ENCODE results near the gene SNAI3. TPM values are rescaled to one million over a fixed set of nuclear protein-coding genes. Genes with fewer than 3 reads are reported as not detected.

The SNAI3 gene
- total and polyA plus RNA-seq, 7 experiments from 2014 or later = 2.7 to 13.5 (median 6.5) TPM

DNA sequence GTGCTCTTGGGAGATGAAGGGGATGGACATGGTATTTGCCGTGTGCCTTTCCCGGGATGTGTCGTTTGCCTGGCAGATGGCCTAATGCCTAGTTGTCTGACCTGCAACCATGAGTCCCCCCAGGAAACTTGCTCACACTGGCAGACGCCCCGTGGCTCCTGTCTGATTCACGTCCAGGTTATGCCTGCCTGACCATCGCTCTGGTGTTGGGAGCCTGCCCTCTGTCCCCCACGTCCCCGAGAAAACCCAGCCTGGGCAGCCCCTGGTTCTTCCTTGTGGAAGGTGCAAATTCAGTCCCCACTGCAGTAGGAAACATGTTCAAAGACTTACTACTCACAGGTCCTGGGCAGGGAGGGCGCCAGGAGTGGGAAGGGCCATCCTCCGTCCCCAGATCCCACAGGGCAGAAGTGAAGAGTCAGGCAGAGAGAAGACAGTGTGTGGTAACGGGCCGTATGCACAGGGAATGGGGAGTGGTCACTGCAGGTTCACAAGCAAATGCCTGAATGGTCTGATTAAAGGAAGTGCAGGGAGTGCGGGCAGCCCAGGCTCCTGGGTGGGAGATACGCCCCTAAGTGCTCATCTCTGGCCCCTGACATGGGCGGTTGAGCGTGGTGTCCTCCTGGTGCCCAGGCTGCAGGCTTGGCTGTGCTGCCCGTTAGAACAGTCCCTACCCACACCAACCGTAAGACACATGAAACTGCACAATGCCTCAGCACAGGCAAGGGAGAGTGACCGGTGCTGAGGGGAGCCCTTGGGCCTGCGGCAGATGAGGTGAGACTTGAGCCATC lies 4.2 kb upstream of the SNAI3 start:
- Mint-ChIP-seq H3K4me3 (peak overlapping the region; percentile 42 to 80 (median 60)), H3K27me3 (no peaks in the 10 kb centered on the region), H3K27ac (peak overlapping the region; percentile 72 to 94 (median 85)), H3K36me3 (peaks cover 0 to 2% (median 0%) of the 10 kb centered on the region in 5 donors), H3K9me3 (peaks cover 0 to 6% (median 0%) of the 10 kb centered on the region in 11 donors), H3K4me1 (peaks cover 17 to 59% (median 53%) of the 10 kb centered on the region in 7 donors)
- no peaks in the 10 kb centered on the region for H3K9me3 ChIP-seq (ENCODE audit: control insufficient read depth in 2 of 3, low read length in 3 of 3)
- no peaks in the 10 kb centered on the region for H3K27me3 ChIP-seq (ENCODE audit: control insufficient read depth in 2 of 2, insufficient read depth in 2 of 2, low read length in 2 of 2)
- intact Hi-C loops (cut with micrococcal nuclease) = no loop called here
- ATAC-seq = no peak
- peaks cover 23 to 46% of the 10 kb centered on the region in 2 donors for H3K4me1 ChIP-seq (ENCODE audit: control insufficient read depth in 2 of 2, insufficient read depth in 2 of 2, low read length in 2 of 2)
- no peak overlapping the region for H3K4me3 ChIP-seq (ENCODE audit: low read length)
- H3K36me3 ChIP-seq (ENCODE audit: control insufficient read depth in 2 of 3, insufficient read depth in 3 of 3, low read length in 3 of 3) = peaks cover 0 to 5% (median 0%) of the 10 kb centered on the region in 3 experiments
- CTCF ChIA-PET = interaction anchor here (1.1 to 1.2 kb wide), 2 partner anchors 10 kb away, joined by 3 read pairs; no protein-coding TSS in a partner anchor
- no peak for DNase-seq
- POLR2A ChIA-PET = interaction anchor here (10.2 kb wide), 1 partner anchor 10 kb away, joined by 134 read pairs; no protein-coding TSS in a partner anchor
- H3K27ac ChIP-seq (ENCODE audit: low read depth, low read length) = peak overlapping the region; percentile 58

DNA sequence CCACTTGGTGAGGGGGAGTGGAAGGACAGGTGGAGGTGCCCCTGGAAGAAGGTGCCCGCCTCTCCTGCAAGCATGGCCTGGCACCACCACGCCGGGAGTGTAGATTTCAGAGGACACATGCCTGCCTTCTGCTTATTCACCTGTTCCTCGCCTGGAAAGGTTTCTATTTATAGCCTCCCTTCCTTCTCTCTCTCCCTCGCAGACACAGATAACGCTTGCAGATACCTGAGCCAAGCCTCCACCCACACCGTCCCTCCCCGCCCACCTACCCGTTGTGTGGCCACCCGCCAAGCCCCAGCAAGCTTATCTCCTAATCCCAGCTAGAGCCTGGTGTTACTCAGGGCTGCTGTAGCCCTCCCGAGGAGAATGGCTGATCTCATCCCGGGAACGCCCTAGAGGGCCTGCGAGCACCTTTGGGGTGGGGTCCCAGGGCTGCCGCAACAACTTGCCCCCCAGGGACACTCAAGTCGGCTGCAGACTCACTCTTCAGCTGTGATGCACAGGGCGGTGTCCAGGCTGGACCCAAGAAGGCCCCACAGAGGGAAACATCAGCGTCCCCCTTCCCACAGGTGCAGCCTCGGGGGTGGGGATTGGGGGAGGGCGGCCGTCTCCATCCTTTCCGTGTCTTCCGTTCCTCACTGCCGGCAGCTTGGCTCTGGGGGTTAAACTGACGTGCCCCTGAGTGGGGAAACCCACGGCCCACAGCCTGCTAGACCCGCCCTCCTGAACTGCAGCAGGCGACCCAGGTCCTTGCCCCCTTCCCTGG lies 1.9 kb upstream of the SNAI3 start:
- Mint-ChIP-seq H3K27ac (peak overlapping the region in 3 of 9 donors; percentile 10 to 90 (median 77)), H3K36me3 (peaks cover 0 to 7% (median 0%) of the 10 kb centered on the region in 5 donors), H3K4me3 (peak overlapping the region in 6 of 10 donors; percentile 8 to 39 (median 18)), H3K27me3 (no peaks in the 10 kb centered on the region), H3K9me3 (peaks cover 0 to 6% (median 0%) of the 10 kb centered on the region in 11 donors), H3K4me1 (peaks cover 16 to 76% (median 62%) of the 10 kb centered on the region in 7 donors)
- POLR2A ChIA-PET = interaction anchor here (0.5 to 10.2 kb wide), 3 partner anchors 13 to 51 kb away, joined by 3 to 134 read pairs (median 8); partner anchors contain the start of genes CTU2 and RNF166
- intact Hi-C loops (cut with micrococcal nuclease) = loop anchor here (5.0 to 10.0 kb wide), 2 partner anchors 114 to 233 kb away; partner anchors contain the start of genes CDT1 (in 1 of the 2) and ZFPM1 (in 1 of the 2)
- no peak for ATAC-seq
- Histone ChIP-seq H3K4me1 (ENCODE audit: control insufficient read depth in 2 of 2, insufficient read depth in 2 of 2, low read length in 2 of 2) (peaks cover 29 to 54% of the 10 kb centered on the region in 2 donors), H3K27ac (ENCODE audit: low read depth, low read length) (no peak overlapping the region), H3K4me3 (ENCODE audit: low read length) (no peak overlapping the region), H3K9me3 (ENCODE audit: control insufficient read depth in 2 of 3, low read length in 3 of 3) (no peaks in the 10 kb centered on the region), H3K27me3 (ENCODE audit: control insufficient read depth in 2 of 2, insufficient read depth in 2 of 2, low read length in 2 of 2) (no peaks in the 10 kb centered on the region), H3K36me3 (ENCODE audit: control insufficient read depth in 2 of 3, insufficient read depth in 3 of 3, low read length in 3 of 3) (no peaks in the 10 kb centered on the region)
- CTCF ChIA-PET = no interaction called here
- no peak for DNase-seq

GRCh38 chr16:88687676-88688012 lies 1.3 kb upstream of the SNAI3 start:
- H3K4me1 Mint-ChIP-seq = peaks cover 13 to 76% (median 59%) of the 10 kb centered on the region in 7 donors
- H3K27me3 Mint-ChIP-seq = no peaks in the 10 kb centered on the region
- Histone ChIP-seq H3K36me3 (ENCODE audit: control insufficient read depth in 2 of 3, insufficient read depth in 3 of 3, low read length in 3 of 3) (no peaks in the 10 kb centered on the region), H3K27ac (ENCODE audit: low read depth, low read length) (no peak overlapping the region), H3K4me3 (ENCODE audit: low read length) (no peak overlapping the region), H3K9me3 (ENCODE audit: control insufficient read depth in 2 of 3, low read length in 3 of 3) (no peaks in the 10 kb centered on the region), H3K27me3 (ENCODE audit: control insufficient read depth in 2 of 2, insufficient read depth in 2 of 2, low read length in 2 of 2) (no peaks in the 10 kb centered on the region), H3K4me1 (ENCODE audit: control insufficient read depth in 2 of 2, insufficient read depth in 2 of 2, low read length in 2 of 2) (peaks cover 24 to 49% of the 10 kb centered on the region in 2 donors)
- H3K27ac Mint-ChIP-seq = no peak overlapping the region
- H3K36me3 Mint-ChIP-seq = peaks cover 0 to 7% (median 0%) of the 10 kb centered on the region in 5 donors
- DNase-seq = no peak
- H3K4me3 Mint-ChIP-seq = peak overlapping the region in 3 of 10 donors; percentile 33 to 87 (median 39)
- ATAC-seq = no peak
- ChIA-PET CTCF (interaction anchor here (3.7 kb wide), 1 partner anchor 13 kb away, joined by 17 read pairs; no protein-coding TSS in a partner anchor), POLR2A (interaction anchor here (1.0 to 10.2 kb wide), 3 partner anchors 13 to 35 kb away, joined by 4 to 134 read pairs (median 8); partner anchors contain the start of genes CTU2 and RNF166)
- intact Hi-C loops (cut with micrococcal nuclease) = loop anchor here (2.0 to 10.0 kb wide), 3 partner anchors 115 to 235 kb away; partner anchors contain the start of genes ZFPM1 (in 2 of the 2) and CDT1 (in 1 of the 2)
- H3K9me3 Mint-ChIP-seq = peaks cover 0 to 6% (median 0%) of the 10 kb centered on the region in 11 donors

DNA sequence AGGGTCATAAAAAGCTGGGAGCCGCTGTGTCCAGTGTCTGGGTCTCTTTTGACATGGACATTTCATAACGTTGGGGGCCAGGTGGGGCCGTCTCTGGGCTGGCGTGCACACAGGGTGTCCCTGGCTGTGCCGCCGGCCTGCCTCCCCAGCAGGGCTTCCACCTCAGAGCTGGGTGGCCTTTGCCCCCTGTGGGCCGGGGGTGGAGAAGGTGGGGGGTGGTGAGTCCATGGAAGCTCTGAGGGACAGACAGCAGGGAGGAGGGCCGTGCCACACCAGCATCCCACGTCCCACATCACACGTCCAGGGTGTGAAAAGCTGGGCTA lies 908 bp upstream of the SNAI3 start:
- Mint-ChIP-seq H3K27me3 (no peaks in the 10 kb centered on the region), H3K9me3 (peaks cover 0 to 6% (median 0%) of the 10 kb centered on the region in 11 donors), H3K4me3 (peak overlapping the region in 8 of 10 donors; percentile 25 to 87 (median 74)), H3K4me1 (peaks cover 17 to 76% (median 58%) of the 10 kb centered on the region in 7 donors), H3K36me3 (peaks cover 0 to 9% (median 0%) of the 10 kb centered on the region in 5 donors), H3K27ac (no peak overlapping the region)
- ChIA-PET CTCF (interaction anchor here (3.7 kb wide), 1 partner anchor 14 kb away, joined by 17 read pairs; no protein-coding TSS in a partner anchor), POLR2A (interaction anchor here (1.0 to 10.2 kb wide), 4 partner anchors 9 to 34 kb away, joined by 4 to 134 read pairs (median 6); partner anchors contain the start of genes CTU2 and RNF166)
- no peak for DNase-seq
- H3K27ac ChIP-seq (ENCODE audit: low read depth, low read length) = no peak overlapping the region
- intact Hi-C loops (cut with micrococcal nuclease) = loop anchor here (2.0 to 10.0 kb wide), 3 partner anchors 115 to 234 kb away; partner anchors contain the start of genes ZFPM1 (in 2 of the 2) and CDT1 (in 1 of the 2)
- no peaks in the 10 kb centered on the region for H3K27me3 ChIP-seq (ENCODE audit: control insufficient read depth in 2 of 2, insufficient read depth in 2 of 2, low read length in 2 of 2)
- no peak for ATAC-seq
- H3K4me3 ChIP-seq (ENCODE audit: low read length) = no peak overlapping the region
- no peaks in the 10 kb centered on the region for H3K9me3 ChIP-seq (ENCODE audit: control insufficient read depth in 2 of 3, low read length in 3 of 3)
- H3K36me3 ChIP-seq (ENCODE audit: control insufficient read depth in 2 of 3, insufficient read depth in 3 of 3, low read length in 3 of 3) = no peaks in the 10 kb centered on the region
- peaks cover 22 to 48% of the 10 kb centered on the region in 2 donors for H3K4me1 ChIP-seq (ENCODE audit: control insufficient read depth in 2 of 2, insufficient read depth in 2 of 2, low read length in 2 of 2)

GRCh38 chr16:88686062-88686438 lies 257 bp downstream of the SNAI3 start:
- ChIA-PET POLR2A (interaction anchor here (1.3 to 10.2 kb wide), 4 partner anchors 10 to 19 kb away, joined by 4 to 134 read pairs (median 10); partner anchors contain the start of genes CTU2 and RNF166), CTCF (interaction anchor here (3.7 kb wide), 1 partner anchor 15 kb away, joined by 17 read pairs; no protein-coding TSS in a partner anchor)
- H3K4me1 ChIP-seq (ENCODE audit: control insufficient read depth in 2 of 2, insufficient read depth in 2 of 2, low read length in 2 of 2) = peaks cover 21 to 48% of the 10 kb centered on the region in 2 donors
- no peaks in the 10 kb centered on the region for H3K9me3 ChIP-seq (ENCODE audit: control insufficient read depth in 2 of 3, low read length in 3 of 3)
- peaks cover 0 to 10% (median 0%) of the 10 kb centered on the region in 5 donors for H3K36me3 Mint-ChIP-seq
- H3K36me3 ChIP-seq (ENCODE audit: control insufficient read depth in 2 of 3, insufficient read depth in 3 of 3, low read length in 3 of 3) = peaks cover 0 to under 1% (median 0%) of the 10 kb centered on the region in 3 experiments
- peak overlapping the region in 5 of 9 donors; percentile 45 to 81 (median 67) for H3K27ac Mint-ChIP-seq
- peaks cover 0 to 6% (median 0%) of the 10 kb centered on the region in 11 donors for H3K9me3 Mint-ChIP-seq
- H3K4me1 Mint-ChIP-seq = peaks cover 27 to 74% (median 57%) of the 10 kb centered on the region in 7 donors
- DNase-seq (peak in 3 of 9 donors; percentile 47 to 60 (median 53)), ATAC-seq (peak; percentile 48)
- no peaks in the 10 kb centered on the region for H3K27me3 Mint-ChIP-seq
- peak overlapping the region; percentile 72 to 87 (median 81) for H3K4me3 Mint-ChIP-seq
- intact Hi-C loops (cut with micrococcal nuclease) = loop anchor here (1.0 to 10.0 kb wide), 6 partner anchors 15 to 233 kb away; partner anchors contain the start of genes CYBA (in 2 of the 2), MVD (in 2 of the 2), ZFPM1 (in 2 of the 2) and CDT1 (in 1 of the 2)
- H3K27ac ChIP-seq (ENCODE audit: low read depth, low read length) = peak overlapping the region; percentile 77
- H3K4me3 ChIP-seq (ENCODE audit: low read length) = peak overlapping the region; percentile 85
- no peaks in the 10 kb centered on the region for H3K27me3 ChIP-seq (ENCODE audit: control insufficient read depth in 2 of 2, insufficient read depth in 2 of 2, low read length in 2 of 2)
